Esophagus squamous epithelium (tissue), 5 donors: ENCODE results near the gene SCN2B. TPM values are rescaled to one million over a fixed set of nuclear protein-coding genes. Genes with fewer than 3 reads are reported as not detected.

Experiments
- DNase-seq: peaks from one replicate; lab custom pipeline; 2025; lab: John Stamatoyannopoulos, UW
- H3K27ac ChIP-seq, 4 donors: fragments of 200-600 bp; sonication (generic); one replicate each; pipeline ENCODE4 v1.5.1; 2016 to 2019; ENCODE audit warnings: mild to moderate bottlenecking in 1 of 4
- H3K27me3 ChIP-seq, 4 donors: fragments of 200-600 bp; sonication (generic); 1 replicate in 3 of 4; 2 replicates in 1 of 4; pipeline versions ENCODE4 v1.5.1 to v1.6.0; 2017 to 2021; ENCODE audit warnings: antibody characterized with exemption in 1 of 4
- H3K36me3 ChIP-seq, 3 donors: fragments of 200-600 bp; sonication (generic); one replicate each; pipeline ENCODE4 v1.5.1; 2016 to 2019
- H3K4me1 ChIP-seq, 3 donors: fragments of 200-600 bp; sonication (generic); one replicate each; pipeline ENCODE4 v1.5.1; 2017 to 2019
- H3K4me3 ChIP-seq, 4 donors: fragments of 200-600 bp; sonication (generic); 1 replicate in 3 of 4; 2 replicates in 1 of 4; pipeline ENCODE4 v1.5.1; 2016 to 2019; ENCODE audit warnings: mild to moderate bottlenecking in 2 of 4, moderate library complexity in 1 of 4
- H3K9me3 ChIP-seq, 3 donors: fragments of 200-600 bp; sonication (generic); one replicate each; pipeline ENCODE4 v1.5.1; 2016 to 2019
- CTCF ChIP-seq, 6 experiments: fragments of 450-650 bp in 4 of 6; fragments of 200-600 bp in 2 of 6; sonication (generic) in 2 of 6; IDR thresholded peaks; one replicate each; pipeline ENCODE4 v1.5.1; 2016 to 2019; ENCODE audit warnings: antibody characterized with exemption in 6 of 6, mild to moderate bottlenecking in 4 of 6, moderate library complexity in 4 of 6
- POLR2A ChIP-seq, 4 donors: fragments of 450-650 bp; IDR thresholded peaks; one replicate each; pipeline ENCODE4 v1.6.1; 2017; ENCODE audit warnings: antibody characterized with exemption in 4 of 4, mild to moderate bottlenecking in 4 of 4, moderate library complexity in 3 of 4
- WGBS, 2 donors: methylation state at CpG; one replicate each; pipeline ENCODE4 v1.1.5; 2018; 5-methylcytosine and 5-hydroxymethylcytosine counted together
- intact Hi-C: fragments of 100-400 bp; cut with DNase I; formaldehyde crosslinking; loops from one replicate; pipeline ENCODE4 v1.15.0; 2022
- total RNA-seq, 4 donors: library from RNA; depleted of rRNA; stranded (reverse); fragments of >200 nt; gene quantifications; one replicate each; pipeline ENCODE4 v1.1.0, GENCODE V29; 2016
- donor health status: DM: yes; HTN: yes; CAD: no.

The SCN2B gene
- total RNA-seq, 4 donors from 2014 or later: 0.38 to 1.1 TPM; not detected in 2

GRCh38 chr11:118128310-118128709 is 48.1 kb downstream of the SCN2B start:
- H3K36me3 ChIP-seq: peaks cover 0 to 28% (median 0%) of the 10 kb centered on the region in 3 donors
- peaks cover 0 to 38% (median 4%) of the 10 kb centered on the region in 3 donors for H3K4me1 ChIP-seq
- no peaks in the 10 kb centered on the region for H3K9me3 ChIP-seq
- intact Hi-C loops: no loop called here
- H3K4me3 ChIP-seq: no peak overlapping the region
- DNase-seq: no peak
- 38 to 51% methylated on average over 4 of the region's 4 CpGs for WGBS, 2 donors
- TF ChIP-seq POLR2A (IDR thresholded peaks at IDR 0.05): no peak
- TF ChIP-seq CTCF (IDR thresholded peaks at IDR 0.05): no peak
- H3K27ac ChIP-seq: peak overlapping the region in 2 of 4 donors; percentile 22 to 56
- H3K27me3 ChIP-seq: no peaks in the 10 kb centered on the region

- peaks cover 0 to 42% (median 0%) of the 10 kb centered on the region in 3 donors for H3K36me3 ChIP-seq
- DNase-seq: no peak
- peaks cover 0 to 22% (median 4%) of the 10 kb centered on the region in 3 donors for H3K4me1 ChIP-seq
- intact Hi-C loops: no loop called here
- no peaks in the 10 kb centered on the region for H3K9me3 ChIP-seq
- 72 to 74% methylated on average over 6 to 7 of the region's 7 CpGs for WGBS, 2 donors
- H3K27ac ChIP-seq: no peak overlapping the region
- no peak overlapping the region for H3K4me3 ChIP-seq
- H3K27me3 ChIP-seq: no peaks in the 10 kb centered on the region
- TF ChIP-seq POLR2A (IDR thresholded peaks at IDR 0.05) (no peak), CTCF (IDR thresholded peaks at IDR 0.05) (no peak)
Measured at GRCh38 chr11:118126082-118126838, 50.2 kb downstream of the SCN2B start.

- 76 to 84% methylated on average over 5 to 6 of the region's 8 CpGs for WGBS, 2 donors
- H3K4me1 ChIP-seq: peaks cover 0 to 15% (median 4%) of the 10 kb centered on the region in 3 donors
- H3K27ac ChIP-seq: no peak overlapping the region
- intact Hi-C loops: no loop called here
- no peaks in the 10 kb centered on the region for H3K9me3 ChIP-seq
- no peaks in the 10 kb centered on the region for H3K27me3 ChIP-seq
- H3K36me3 ChIP-seq: peaks cover 0 to 54% (median 0%) of the 10 kb centered on the region in 3 donors
- H3K4me3 ChIP-seq: no peak overlapping the region
- no peak for DNase-seq
- no peak for TF ChIP-seq POLR2A (IDR thresholded peaks at IDR 0.05)
- no peak for TF ChIP-seq CTCF (IDR thresholded peaks at IDR 0.05)
Measured at GRCh38 chr11:118124929-118125535, 51.4 kb downstream of the SCN2B start.

GRCh38 chr11:118120793-118121192 is 55.6 kb downstream of the SCN2B start:
- intact Hi-C loops: no loop called here
- WGBS, 2 donors: 83 to 88% methylated on average over 1 of the region's 1 CpG
- Histone ChIP-seq H3K27ac (no peak overlapping the region), H3K27me3 (peaks cover 0 to 3% (median 0%) of the 10 kb centered on the region in 4 donors), H3K9me3 (no peaks in the 10 kb centered on the region), H3K4me1 (no peaks in the 10 kb centered on the region), H3K36me3 (peaks cover 0 to 89% (median 0%) of the 10 kb centered on the region in 3 donors), H3K4me3 (no peak overlapping the region)
- TF ChIP-seq CTCF (IDR thresholded peaks at IDR 0.05): no peak
- no peak for TF ChIP-seq POLR2A (IDR thresholded peaks at IDR 0.05)
- no peak for DNase-seq
